Measurements from ENCODE around the gene ACAA1. TPM values are rescaled to one million over a fixed set of nuclear protein-coding genes. Genes with fewer than 3 reads are reported as not detected.

ACAA1 gene
- total RNA-seq, 2 experiments from 2014 or later: 91.3 to 91.7 TPM

DNA sequence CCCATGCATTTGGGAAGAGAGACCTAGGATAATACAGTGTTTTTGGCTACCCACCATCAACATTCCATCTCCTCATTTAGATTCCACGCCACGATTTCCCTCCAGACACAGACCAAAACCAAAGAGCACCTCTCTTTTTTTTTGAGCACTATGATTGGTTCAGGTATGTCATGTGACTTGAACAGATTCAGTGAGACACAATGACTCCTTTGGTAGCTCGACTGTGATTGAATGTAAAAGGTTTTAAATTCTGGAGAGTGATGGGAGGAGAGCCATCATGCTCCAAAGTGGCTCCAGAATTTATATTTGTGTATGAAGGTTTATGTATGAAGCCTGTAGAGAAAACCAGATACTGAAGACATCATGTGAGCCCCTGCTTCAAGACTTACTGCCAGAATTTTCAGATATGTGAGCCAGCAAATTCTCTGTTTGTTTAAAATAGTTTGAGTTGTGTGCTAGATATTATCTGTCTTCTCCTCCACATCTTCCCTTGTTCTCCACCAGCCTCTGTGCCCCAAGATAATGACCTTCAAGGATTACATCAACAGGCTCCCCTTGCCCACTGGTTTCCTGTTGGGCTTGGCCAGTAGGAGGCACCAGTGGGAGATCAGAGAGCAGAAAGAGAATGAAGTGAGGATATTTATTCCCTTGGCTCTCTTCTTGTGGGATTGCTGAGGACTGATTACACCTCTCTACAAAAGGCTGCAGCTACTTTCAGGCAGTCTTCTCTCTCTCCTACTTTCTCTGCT is 14.0 kb upstream of the ACAA1 start:
- no peaks in the 10 kb centered on the region for H3K27me3 Mint-ChIP-seq
- peak; percentile 40 for DNase-seq
- no peak overlapping the region for H3K4me3 Mint-ChIP-seq
- peaks cover 7% of the 10 kb centered on the region for H3K9me3 Mint-ChIP-seq (ENCODE audit: low read depth)
- CTCF ChIA-PET: interaction anchor here (1.1 to 5.5 kb wide), 2 partner anchors 13 to 33 kb away, joined by 3 to 41 read pairs; partner anchors contain the start of gene OXSR1
- peaks cover 48% of the 10 kb centered on the region for H3K4me1 Mint-ChIP-seq
- peaks cover 13% of the 10 kb centered on the region for H3K36me3 Mint-ChIP-seq
- H3K27ac Mint-ChIP-seq: peak overlapping the region; percentile 79
- no peak for ATAC-seq

DNA sequence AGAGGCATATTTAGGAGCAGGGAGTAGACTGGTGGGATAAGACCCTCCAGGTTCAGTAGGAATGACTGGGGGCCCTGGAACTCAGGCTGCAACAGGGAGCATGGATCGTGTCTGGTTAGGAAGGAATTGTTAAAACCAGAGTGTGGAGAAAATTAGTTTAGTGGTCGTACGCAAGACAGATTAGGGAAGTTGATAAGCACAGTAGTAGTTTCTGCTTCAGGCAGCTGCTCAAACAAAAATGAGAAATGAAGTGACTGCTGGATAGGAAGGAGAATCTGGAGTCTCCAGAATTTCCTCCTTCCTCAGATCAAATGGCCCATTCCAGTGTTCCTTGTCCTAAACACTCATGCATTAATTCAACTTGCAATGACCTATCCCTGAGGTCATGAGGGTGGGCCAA is 12.8 kb upstream of the ACAA1 start:
- Mint-ChIP-seq H3K27ac (no peak overlapping the region), H3K27me3 (no peaks in the 10 kb centered on the region), H3K9me3 (ENCODE audit: low read depth) (peaks cover 7% of the 10 kb centered on the region), H3K4me3 (no peak overlapping the region), H3K36me3 (peaks cover 14% of the 10 kb centered on the region), H3K4me1 (peaks cover 43% of the 10 kb centered on the region)
- ATAC-seq (no peak), DNase-seq (no peak)
- CTCF ChIA-PET: interaction anchor here (1.0 kb wide), 1 partner anchor 15 kb away, joined by 4 read pairs; the partner anchor contains the start of gene OXSR1

DNA sequence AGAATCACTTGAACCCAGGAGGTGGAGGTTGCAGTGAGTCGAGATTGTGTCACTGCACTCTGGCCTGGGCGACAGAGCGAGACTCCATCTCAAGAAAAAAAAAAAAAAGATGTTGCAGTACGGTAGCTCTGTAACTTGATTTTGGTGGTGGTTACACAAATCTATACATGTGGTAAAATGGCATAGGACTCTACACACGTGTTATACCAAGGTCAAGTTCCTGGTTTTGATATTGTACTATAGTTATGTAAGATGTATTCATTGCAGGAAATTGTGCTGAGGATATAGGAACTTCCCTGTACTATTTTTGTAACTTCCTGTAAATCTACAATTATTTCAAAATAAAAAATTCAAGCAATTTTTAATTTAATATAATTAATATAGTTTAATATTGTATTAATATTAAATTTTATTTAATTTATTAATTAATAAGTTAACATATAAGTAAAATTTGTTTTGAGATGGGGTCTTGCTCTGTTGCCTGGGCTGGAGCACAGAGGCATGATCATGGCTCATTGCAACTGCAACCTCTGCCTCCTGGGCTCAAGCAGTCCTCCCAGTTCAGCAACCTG is 11.5 kb upstream of the ACAA1 start:
- Mint-ChIP-seq H3K27me3 (no peaks in the 10 kb centered on the region), H3K27ac (no peak overlapping the region), H3K4me3 (no peak overlapping the region), H3K4me1 (peaks cover 31% of the 10 kb centered on the region), H3K9me3 (ENCODE audit: low read depth) (peaks cover 7% of the 10 kb centered on the region), H3K36me3 (peaks cover 17% of the 10 kb centered on the region)
- no peak for DNase-seq
- CTCF ChIA-PET: interaction anchor here (0.7 to 1.5 kb wide), 4 partner anchors 15 to 94 kb away, joined by 3 to 4 read pairs (median 3); partner anchors contain the start of gene OXSR1
- no peak for ATAC-seq

DNA sequence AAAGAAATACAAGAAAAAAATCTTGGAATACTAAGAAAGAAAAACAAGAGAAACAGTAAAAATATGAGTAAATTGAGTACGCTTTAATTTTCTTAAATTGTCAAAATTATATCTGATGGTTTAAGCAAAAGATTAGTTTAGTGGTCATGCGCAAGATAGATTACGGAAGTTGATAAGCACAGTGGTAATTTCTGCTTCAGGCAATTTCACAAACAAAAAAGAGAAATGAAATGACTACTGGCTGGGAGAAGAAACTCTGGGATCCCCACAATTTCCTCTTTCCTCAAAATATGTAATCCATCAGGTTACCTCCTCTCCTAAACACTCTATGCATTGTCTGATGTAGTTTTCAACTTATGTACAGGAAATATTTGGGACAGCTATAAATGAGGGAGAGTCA is 10.5 kb upstream of the ACAA1 start:
- H3K36me3 Mint-ChIP-seq: peaks cover 17% of the 10 kb centered on the region
- DNase-seq (no peak), ATAC-seq (no peak)
- no peak overlapping the region for H3K27ac Mint-ChIP-seq
- no peaks in the 10 kb centered on the region for H3K27me3 Mint-ChIP-seq
- H3K4me1 Mint-ChIP-seq: peaks cover 23% of the 10 kb centered on the region
- CTCF ChIA-PET: interaction anchor here (1.2 to 1.5 kb wide), 2 partner anchors 16 to 18 kb away, joined by 3 read pairs; partner anchors contain the start of gene OXSR1
- H3K9me3 Mint-ChIP-seq (ENCODE audit: low read depth): peaks cover 7% of the 10 kb centered on the region
- H3K4me3 Mint-ChIP-seq: no peak overlapping the region

DNA sequence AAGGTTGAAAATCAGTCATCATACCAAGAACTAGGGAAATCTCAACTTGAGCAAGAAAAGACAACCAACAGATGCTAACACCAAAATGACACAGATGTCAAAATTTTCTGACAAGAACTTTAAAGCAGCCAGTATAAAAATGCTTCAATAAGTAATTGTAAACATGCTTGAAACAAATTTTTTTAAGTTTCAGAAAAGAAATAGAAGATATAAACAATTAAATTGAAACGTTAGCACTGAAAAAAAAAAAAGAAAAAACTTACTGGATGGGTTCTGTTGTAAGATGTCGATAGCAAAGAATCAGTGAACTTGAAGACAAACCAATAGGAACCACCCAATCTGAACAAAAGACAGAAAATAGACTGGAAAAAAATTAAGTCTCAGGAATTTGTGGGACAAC is 9.6 kb upstream of the ACAA1 start:
- CTCF ChIA-PET: no interaction called here
- Mint-ChIP-seq H3K4me1 (peaks cover 21% of the 10 kb centered on the region), H3K27me3 (no peaks in the 10 kb centered on the region), H3K27ac (no peak overlapping the region), H3K4me3 (no peak overlapping the region), H3K36me3 (peaks cover 25% of the 10 kb centered on the region), H3K9me3 (ENCODE audit: low read depth) (peaks cover 7% of the 10 kb centered on the region)
- DNase-seq (no peak), ATAC-seq (no peak)

DNA sequence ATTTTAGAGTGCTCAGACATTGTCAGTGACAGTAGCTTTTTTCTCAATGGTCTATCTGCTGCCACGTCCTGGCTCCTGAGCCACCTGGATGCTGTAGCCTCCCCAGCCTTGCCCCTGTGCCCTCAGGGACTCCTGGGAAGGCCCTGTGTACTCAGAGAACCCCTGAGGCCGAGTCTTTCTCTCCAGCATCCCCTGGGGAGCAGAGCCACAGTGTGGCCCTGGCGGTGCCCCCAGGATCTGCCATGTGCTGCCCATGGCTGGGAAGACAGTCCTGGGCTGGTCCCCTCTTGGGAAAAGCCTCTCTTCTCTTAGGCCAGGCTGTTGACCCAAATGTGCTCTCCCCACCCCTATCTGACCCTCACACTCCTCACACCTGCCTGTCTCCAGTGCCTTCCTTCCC is 6.6 kb upstream of the ACAA1 start:
- Mint-ChIP-seq H3K27me3 (no peaks in the 10 kb centered on the region), H3K4me3 (no peak overlapping the region), H3K4me1 (peaks cover 28% of the 10 kb centered on the region), H3K27ac (no peak overlapping the region), H3K9me3 (ENCODE audit: low read depth) (peaks cover 7% of the 10 kb centered on the region), H3K36me3 (peaks cover 41% of the 10 kb centered on the region)
- DNase-seq (no peak), ATAC-seq (no peak)
- CTCF ChIA-PET: no interaction called here

DNA sequence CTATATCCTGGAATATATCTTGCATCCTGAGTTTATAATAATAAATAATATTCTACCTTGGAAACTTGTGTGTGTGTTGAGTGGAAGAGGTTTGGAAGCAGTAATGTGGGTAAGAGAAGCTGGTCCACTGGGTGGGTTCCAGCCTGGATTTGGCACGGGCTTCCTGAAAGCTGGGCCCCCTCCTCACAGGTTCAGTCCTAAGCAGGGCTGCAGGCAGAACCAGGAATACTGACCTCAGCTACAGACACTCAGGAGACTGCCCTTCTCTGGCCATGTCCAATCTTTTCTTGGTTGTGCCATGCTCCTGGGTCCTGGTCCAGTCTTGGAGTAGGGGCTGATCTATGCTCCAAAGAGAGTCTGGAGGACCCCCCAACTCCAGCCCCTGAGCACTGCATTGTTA is 6.0 kb upstream of the ACAA1 start:
- H3K4me1 Mint-ChIP-seq: peaks cover 32% of the 10 kb centered on the region
- ATAC-seq: no peak

DNA sequence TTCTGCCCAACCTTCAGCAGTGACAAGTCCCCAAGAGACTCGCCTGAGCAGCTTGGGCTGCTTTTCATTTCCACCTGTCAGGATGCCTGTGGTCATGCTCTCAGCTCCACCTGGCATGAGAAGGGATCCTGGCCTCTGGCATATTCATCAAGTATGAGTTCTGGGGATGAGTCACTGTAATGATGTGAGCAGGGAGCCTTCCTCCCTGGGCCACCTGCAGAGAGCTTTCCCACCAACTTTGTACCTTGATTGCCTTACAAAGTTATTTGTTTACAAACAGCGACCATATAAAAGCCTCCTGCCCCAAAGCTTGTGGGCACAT is 5.0 kb upstream of the ACAA1 start:
- no peak overlapping the region for H3K27ac Mint-ChIP-seq
- H3K36me3 Mint-ChIP-seq: peaks cover 36% of the 10 kb centered on the region
- no peak for ATAC-seq
- CTCF ChIA-PET: no interaction called here
- H3K4me1 Mint-ChIP-seq: peaks cover 36% of the 10 kb centered on the region
- DNase-seq: no peak
- H3K27me3 Mint-ChIP-seq: no peaks in the 10 kb centered on the region
- H3K4me3 Mint-ChIP-seq: no peak overlapping the region
- H3K9me3 Mint-ChIP-seq (ENCODE audit: low read depth): peaks cover 3% of the 10 kb centered on the region

More for the DNA sequence above, 6.0 kb upstream of the ACAA1 start:
- CTCF ChIA-PET: no interaction called here
- Mint-ChIP-seq H3K27me3 (no peaks in the 10 kb centered on the region), H3K9me3 (ENCODE audit: low read depth) (peaks cover 7% of the 10 kb centered on the region), H3K4me3 (no peak overlapping the region), H3K27ac (no peak overlapping the region), H3K36me3 (peaks cover 41% of the 10 kb centered on the region)
- no peak for DNase-seq

DNA sequence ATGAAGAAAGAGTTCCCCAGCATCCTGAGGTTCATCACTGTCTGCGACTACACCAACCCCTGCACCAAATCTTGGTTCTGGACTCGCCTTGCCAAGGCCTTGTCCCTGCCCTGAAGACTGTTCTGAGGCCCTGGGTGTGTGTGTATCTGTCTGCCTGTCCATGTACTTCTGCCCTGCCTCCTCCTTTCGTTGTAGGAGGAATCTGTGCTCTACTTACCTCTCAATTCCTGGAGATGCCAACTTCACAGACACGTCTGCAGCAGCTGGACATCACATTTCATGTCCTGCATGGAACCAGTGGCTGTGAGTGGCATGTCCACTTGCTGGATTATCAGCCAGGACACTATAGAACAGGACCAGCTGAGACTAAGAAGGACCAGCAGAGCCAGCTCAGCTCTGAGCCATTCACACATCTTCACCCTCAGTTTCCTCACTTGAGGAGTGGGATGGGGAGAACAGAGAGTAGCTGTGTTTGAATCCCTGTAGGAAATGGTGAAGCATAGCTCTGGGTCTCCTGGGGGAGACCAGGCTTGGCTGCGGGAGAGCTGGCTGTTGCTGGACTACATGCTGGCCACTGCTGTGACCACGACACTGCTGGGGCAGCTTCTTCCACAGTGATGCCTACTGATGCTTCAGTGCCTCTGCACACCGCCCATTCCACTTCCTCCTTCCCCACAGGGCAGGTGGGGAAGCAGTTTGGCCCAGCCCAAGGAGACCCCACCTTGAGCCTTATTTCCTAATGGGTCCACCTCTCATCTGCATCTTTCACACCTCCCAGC is 4.4 kb upstream of the ACAA1 start:
- Mint-ChIP-seq H3K9me3 (ENCODE audit: low read depth) (peaks cover 2% of the 10 kb centered on the region), H3K36me3 (peaks cover 34% of the 10 kb centered on the region), H3K4me1 (peaks cover 36% of the 10 kb centered on the region), H3K4me3 (peak overlapping the region; percentile 84), H3K27ac (no peak overlapping the region), H3K27me3 (no peaks in the 10 kb centered on the region)
- no peak for ATAC-seq
- CTCF ChIA-PET: interaction anchor here (0.9 to 2.2 kb wide), 2 partner anchors 12 to 22 kb away, joined by 5 to 10 read pairs; no protein-coding TSS in a partner anchor
- peak; percentile 39 for DNase-seq

DNA sequence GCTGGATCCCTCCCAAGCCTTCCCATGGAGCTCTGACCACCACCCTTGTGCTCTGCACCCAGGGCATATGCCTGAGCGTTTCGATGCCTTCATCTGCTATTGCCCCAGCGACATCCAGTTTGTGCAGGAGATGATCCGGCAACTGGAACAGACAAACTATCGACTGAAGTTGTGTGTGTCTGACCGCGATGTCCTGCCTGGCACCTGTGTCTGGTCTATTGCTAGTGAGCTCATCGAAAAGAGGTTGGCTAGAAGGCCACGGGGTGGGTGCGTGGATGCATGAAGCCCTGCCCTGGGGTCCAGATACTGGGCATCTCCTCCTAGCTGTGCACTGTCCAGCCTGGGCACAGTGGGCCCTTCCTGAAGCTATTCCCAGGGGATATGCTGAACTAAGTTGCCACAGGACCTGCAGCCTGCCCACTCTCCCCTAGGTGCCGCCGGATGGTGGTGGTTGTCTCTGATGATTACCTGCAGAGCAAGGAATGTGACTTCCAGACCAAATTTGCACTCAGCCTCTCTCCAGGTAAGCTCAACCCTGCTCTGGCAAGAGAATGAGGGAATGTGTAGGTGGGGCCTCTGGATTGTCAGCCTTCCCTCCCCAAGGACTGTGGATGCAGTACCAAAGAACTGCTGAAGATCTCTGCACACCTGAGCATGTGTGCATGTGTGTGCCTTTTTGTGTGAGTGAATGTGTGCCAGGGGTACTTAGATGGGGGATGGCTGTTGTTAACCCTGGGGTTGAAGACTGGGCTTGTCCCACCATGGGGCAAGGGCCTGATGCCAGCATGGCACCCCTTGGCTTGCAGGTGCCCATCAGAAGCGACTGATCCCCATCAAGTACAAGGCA is 3.6 kb upstream of the ACAA1 start:
- no peak overlapping the region for H3K27ac Mint-ChIP-seq
- peak overlapping the region; percentile 84 for H3K4me3 Mint-ChIP-seq
- ATAC-seq (no peak), DNase-seq (peak; percentile 39)
- peaks cover 42% of the 10 kb centered on the region for H3K4me1 Mint-ChIP-seq
- H3K36me3 Mint-ChIP-seq: peaks cover 35% of the 10 kb centered on the region
- H3K9me3 Mint-ChIP-seq (ENCODE audit: low read depth): no peaks in the 10 kb centered on the region
- no peaks in the 10 kb centered on the region for H3K27me3 Mint-ChIP-seq
- CTCF ChIA-PET: interaction anchor here (0.9 to 2.2 kb wide), 4 partner anchors 13 to 23 kb away, joined by 3 to 10 read pairs (median 4); no protein-coding TSS in a partner anchor

DNA sequence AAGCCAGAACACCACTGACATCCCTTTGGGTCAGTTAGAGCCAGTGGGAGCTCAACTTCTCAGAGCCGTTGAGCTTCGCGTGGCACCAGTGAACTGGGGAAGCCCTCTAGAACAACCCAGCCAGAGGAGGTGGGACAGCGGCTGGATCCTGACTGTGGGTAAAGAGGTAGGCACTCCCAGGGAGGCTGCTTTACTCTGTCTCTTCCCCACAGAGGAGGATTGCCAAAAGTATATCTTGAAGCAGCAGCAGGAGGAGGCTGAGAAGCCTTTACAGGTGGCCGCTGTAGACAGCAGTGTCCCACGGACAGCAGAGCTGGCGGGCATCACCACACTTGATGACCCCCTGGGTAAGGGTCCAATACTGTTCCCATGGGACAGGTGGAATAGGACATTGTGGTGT is 2.7 kb upstream of the ACAA1 start:
- peaks cover 49% of the 10 kb centered on the region for H3K4me1 Mint-ChIP-seq
- H3K27ac Mint-ChIP-seq: peak overlapping the region; percentile 96
- H3K36me3 Mint-ChIP-seq: peaks cover 40% of the 10 kb centered on the region

DNA sequence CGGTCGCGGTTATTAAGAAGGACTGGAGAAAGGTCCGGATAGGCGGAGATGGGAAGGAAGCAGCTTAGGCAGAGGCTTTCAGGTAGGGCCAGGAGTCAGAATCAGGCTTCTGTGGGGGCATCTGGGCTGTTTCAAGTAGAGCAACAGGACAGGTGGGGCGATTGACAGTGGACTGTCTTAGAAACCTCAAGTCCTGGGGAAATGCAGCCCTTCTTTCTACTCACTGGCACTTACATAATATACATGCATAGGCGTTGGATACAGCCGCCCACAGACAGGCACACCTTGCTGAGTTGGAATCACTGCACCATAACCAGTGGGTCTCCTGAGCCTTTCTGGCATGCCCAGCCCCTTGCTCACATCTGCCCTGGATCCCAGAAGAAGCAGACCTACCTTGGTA is 2.3 kb upstream of the ACAA1 start:
- Mint-ChIP-seq H3K36me3 (peaks cover 44% of the 10 kb centered on the region), H3K27ac (peak overlapping the region; percentile 96), H3K9me3 (ENCODE audit: low read depth) (no peaks in the 10 kb centered on the region), H3K4me3 (peak overlapping the region; percentile 84), H3K27me3 (no peaks in the 10 kb centered on the region), H3K4me1 (peaks cover 54% of the 10 kb centered on the region)
- no peak for ATAC-seq
- CTCF ChIA-PET: interaction anchor here (0.9 to 2.2 kb wide), 4 partner anchors 9 to 142 kb away, joined by 3 to 10 read pairs (median 4); partner anchors contain the start of gene OXSR1
- no peak for DNase-seq

More for the DNA sequence above, 2.7 kb upstream of the ACAA1 start:
- ATAC-seq (no peak), DNase-seq (peak; percentile 41)
- Mint-ChIP-seq H3K27me3 (no peaks in the 10 kb centered on the region), H3K4me3 (peak overlapping the region; percentile 84), H3K9me3 (ENCODE audit: low read depth) (no peaks in the 10 kb centered on the region)
- CTCF ChIA-PET: interaction anchor here (1.0 to 2.2 kb wide), 5 partner anchors 9 to 143 kb away, joined by 3 to 10 read pairs (median 3); no protein-coding TSS in a partner anchor
